Fibroblast of the aortic adventitia (primary cell): ENCODE measurements around the gene PSMB5. TPM values are rescaled to one million over a fixed set of nuclear protein-coding genes. Genes with fewer than 3 reads are reported as not detected.
A peak's percentile ranks its signal among the peaks of the same experiment; 100 is the strongest.

Experiments
- DNase-seq: peaks from one replicate; pipeline ENCODE4 v3.0.0-alpha.2; 2010; ENCODE audit warnings: low read depth
- H3K4me3 ChIP-seq: 2 replicates; pipeline ENCODE4 v1.5.1; 2011; ENCODE audit warnings: low read depth, mild to moderate bottlenecking, control low read depth, low read length, moderate library complexity
- CTCF ChIP-seq: IDR thresholded peaks from 2 replicates; pipeline ENCODE4 v1.5.1; 2011; ENCODE audit warnings: mild to moderate bottlenecking, low read length, control low read depth, inconsistent platforms; ENCODE audit not compliant: insufficient read depth
- total RNA-seq: library from RNA; depleted of rRNA; stranded (reverse); fragments of >200 nt; gene quantifications from 2 replicates; pipeline ENCODE4 v1.2.3, GENCODE V29; 2012; ENCODE audit warnings: low replicate concordance

Gene PSMB5
- total RNA-seq, 1 donor, result 164 TPM

GRCh38 chr14:22987291-22987690, 47.4 kb downstream of the PSMB5 start:
- no peak overlapping the region for H3K4me3 ChIP-seq
- DNase-seq, result no peak
- no peak for TF ChIP-seq CTCF

GRCh38 chr14:22986508-22987054, 48.1 kb downstream of the PSMB5 start:
- peak; percentile 92 for DNase-seq
- peak; percentile 85 for TF ChIP-seq CTCF

GRCh38 chr14:22985894-22986507, 48.7 kb downstream of the PSMB5 start:
- TF ChIP-seq CTCF, result no peak
- H3K4me3 ChIP-seq, result no peak overlapping the region
- DNase-seq, result no peak

More at GRCh38 chr14:22986508-22987054, 48.1 kb downstream of the PSMB5 start:
- no peak overlapping the region for H3K4me3 ChIP-seq

- no peak for TF ChIP-seq CTCF
- no peak overlapping the region for H3K4me3 ChIP-seq
- no peak for DNase-seq
Observed at GRCh38 chr14:22984959-22985658, 49.6 kb downstream of the PSMB5 start.

GRCh38 chr14:22982477-22983245, 52.0 kb downstream of the PSMB5 start, which contains the start of gene AJUBA:
Gene AJUBA, minus strand, starts transcription at chr14:22982551. Its CDS starts 285 bp downstream, at chr14:22982266.
- peak within 1 kb of the TSS; percentile 95 for H3K4me3 ChIP-seq
- DNase-seq, result peak; percentile 93
- TF ChIP-seq CTCF, result no peak

GRCh38 chr14:22981876-22982476, 52.7 kb downstream of the PSMB5 start:
- TF ChIP-seq CTCF, result no peak
- peak overlapping the region; percentile 95 for H3K4me3 ChIP-seq
- DNase-seq, result no peak
